Stimulated activated CD8-positive, alpha-beta memory T cell treated with anti-CD3 and anti-CD28 coated beads, Interleukin-12 subunit alpha, Interleukin-12 subunit beta, amount 100 ng/mL, for 24 hours (primary cell): ENCODE measurements around the gene STXBP2.

ENCODE experiments used
- DNase-seq: peaks from one replicate; pipeline ENCODE4 v3.0.0-alpha.2; 2020; ENCODE audit errors: extremely low read depth

STXBP2 gene

GRCh38 chr19:7636691-7637373 is at the start of gene STXBP2:
STXBP2 (plus strand) TSS chr19:7637110; CDS start chr19:7637150, 40 bp downstream.
- DNase-seq = peak; percentile 73

GRCh38 chr19:7589822-7590221 is 47.1 kb upstream of the STXBP2 start:
- no peak for DNase-seq

DNA sequence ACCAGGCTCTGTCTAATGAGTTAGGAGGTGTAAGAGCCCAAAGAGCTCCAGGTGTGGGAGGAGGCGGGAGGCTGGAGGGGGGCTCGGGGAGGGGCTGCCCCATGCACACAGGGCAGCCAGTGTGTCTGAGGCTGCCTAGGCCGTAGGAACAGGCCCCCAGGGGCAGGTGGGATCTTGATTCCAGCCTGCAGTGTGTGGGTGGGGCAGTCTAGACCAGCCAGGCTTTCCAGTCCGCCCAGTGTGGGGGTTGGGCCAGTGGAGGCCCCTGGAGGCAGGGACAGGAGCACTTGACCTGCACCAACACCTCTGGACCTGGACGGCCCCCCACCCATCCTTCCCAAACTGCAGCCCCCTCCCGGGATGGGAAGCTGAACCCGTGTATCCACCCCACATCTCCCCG is 46.7 kb upstream of the STXBP2 start:
- no peak for DNase-seq

GRCh38 chr19:7595466-7596133 is 41.3 kb upstream of the STXBP2 start, which contains the start of gene CAMSAP3:
CAMSAP3 (plus strand) TSS chr19:7595863; CDS start chr19:7596003, 140 bp downstream.
- DNase-seq = peak; percentile 9

GRCh38 chr19:7596211-7596937 is 40.5 kb upstream of the STXBP2 start:
- DNase-seq = no peak

DNA sequence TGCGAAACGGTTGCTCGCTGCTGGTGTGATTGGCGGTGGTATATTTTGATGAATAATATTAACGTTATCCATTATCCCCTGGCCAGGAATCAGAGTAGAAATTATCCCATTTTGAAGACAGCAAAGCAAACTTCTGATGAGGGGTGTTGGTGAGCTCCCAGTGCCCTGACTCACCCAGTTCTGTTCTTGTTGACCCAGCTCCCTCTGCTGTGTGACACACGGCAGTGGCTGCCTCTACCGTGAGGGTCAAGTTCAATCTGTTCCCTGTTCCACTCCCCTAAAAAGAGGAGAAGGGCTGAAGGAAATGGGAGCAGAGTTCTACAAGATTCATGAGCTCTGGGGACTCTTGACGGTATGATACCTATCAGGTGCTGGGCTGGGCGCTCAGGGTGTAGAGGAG is 39.2 kb upstream of the STXBP2 start:
- no peak for DNase-seq

DNA sequence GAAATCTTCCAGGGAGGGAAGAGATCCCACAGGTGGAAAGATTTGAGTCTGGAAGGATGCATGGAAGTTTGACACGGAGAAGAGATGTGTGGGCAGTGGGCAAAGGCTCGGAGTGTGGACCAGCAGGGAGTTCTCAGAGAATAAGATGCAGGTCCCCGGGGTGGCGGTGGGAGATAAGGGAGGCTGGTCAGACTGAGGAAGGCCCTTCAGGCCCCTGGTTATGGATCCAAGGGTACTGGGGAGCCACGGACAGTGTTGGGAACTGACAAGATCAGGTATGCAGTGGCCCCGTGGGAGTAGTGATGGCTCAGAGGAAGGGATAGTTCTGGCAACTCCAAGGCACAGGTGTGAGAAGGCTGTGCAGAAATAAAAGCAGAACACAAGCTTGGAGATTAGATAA is 38.7 kb upstream of the STXBP2 start:
- DNase-seq = no peak

DNA sequence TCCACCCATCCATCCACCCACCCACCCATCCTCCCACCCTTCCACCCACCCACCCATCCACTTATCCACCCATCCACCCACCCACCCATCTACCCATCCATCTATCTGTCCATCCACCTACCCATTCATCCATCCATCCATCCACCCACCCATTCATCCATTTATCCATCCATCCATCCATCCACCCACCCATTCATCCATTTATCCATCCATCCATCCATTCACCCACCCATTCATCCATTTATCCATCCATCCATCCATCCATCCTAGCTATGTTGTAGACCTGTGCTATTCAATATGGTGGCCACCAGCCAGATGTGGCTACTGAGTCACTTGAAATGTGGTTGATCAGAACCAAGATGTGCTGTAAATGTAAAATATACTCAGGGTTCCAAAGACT is 36.2 kb upstream of the STXBP2 start:
- no peak for DNase-seq

- DNase-seq = no peak
These were observed 34.5 kb upstream of the STXBP2 start for GRCh38 chr19:7602240-7602934.

DNA sequence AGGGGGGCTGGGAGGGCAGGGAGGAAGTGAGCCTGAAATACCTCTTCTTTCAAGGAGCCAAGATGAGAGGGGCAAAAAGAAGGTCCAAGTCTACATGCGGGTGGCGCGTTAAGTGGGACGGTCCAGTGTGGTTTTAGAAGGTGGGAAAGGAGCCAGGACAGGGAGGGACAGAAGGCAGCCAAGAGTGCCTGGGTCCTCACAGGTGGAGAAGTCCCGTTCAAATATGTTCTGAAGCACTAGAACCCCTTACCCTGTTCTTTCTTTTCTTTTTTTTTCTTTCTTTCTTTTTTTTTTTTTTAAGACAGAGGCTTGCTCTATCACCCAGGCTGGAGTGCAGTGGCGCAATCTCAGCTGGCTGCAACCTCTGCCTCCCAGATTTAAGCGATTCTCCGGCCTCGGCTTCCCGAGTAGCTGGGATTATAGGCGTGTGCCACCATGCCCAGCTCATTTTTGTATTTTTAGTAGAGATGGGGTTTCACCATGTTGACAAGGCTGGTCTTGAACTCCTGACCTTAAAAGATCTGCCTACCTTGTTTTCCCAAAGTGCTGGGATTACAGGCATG is 33.9 kb upstream of the STXBP2 start:
- no peak for DNase-seq

- DNase-seq = no peak
These were observed 33.0 kb upstream of the STXBP2 start for GRCh38 chr19:7603919-7604318.

GRCh38 chr19:7605490-7606222 is 31.3 kb upstream of the STXBP2 start:
- DNase-seq = no peak

DNA sequence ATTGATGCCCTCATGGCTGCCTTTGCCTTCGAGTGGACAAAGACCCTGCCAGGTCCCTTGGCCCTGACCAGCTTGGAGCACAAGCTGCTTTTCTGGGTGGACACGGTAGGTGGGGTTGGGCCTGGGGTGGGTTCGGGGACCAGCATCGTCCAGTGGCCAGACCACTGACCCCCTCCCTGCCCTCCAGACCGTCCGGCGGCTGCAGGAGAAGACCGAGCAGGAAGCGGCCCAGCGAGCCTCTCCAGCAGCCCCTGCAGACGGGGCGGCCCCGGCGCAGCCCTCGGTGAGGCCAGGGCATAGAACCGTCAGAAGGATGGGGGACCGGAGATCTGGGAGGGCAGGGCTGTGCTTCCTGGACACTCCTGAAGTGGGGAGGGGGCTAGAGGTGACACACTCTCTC is 30.6 kb upstream of the STXBP2 start:
- DNase-seq = no peak

- no peak for DNase-seq
These were observed 29.6 kb upstream of the STXBP2 start for GRCh38 chr19:7607212-7607873.

- DNase-seq = no peak
These were observed 28.9 kb upstream of the STXBP2 start for GRCh38 chr19:7607874-7608560.

GRCh38 chr19:7610491-7611240 is 26.2 kb upstream of the STXBP2 start:
- DNase-seq = no peak

DNA sequence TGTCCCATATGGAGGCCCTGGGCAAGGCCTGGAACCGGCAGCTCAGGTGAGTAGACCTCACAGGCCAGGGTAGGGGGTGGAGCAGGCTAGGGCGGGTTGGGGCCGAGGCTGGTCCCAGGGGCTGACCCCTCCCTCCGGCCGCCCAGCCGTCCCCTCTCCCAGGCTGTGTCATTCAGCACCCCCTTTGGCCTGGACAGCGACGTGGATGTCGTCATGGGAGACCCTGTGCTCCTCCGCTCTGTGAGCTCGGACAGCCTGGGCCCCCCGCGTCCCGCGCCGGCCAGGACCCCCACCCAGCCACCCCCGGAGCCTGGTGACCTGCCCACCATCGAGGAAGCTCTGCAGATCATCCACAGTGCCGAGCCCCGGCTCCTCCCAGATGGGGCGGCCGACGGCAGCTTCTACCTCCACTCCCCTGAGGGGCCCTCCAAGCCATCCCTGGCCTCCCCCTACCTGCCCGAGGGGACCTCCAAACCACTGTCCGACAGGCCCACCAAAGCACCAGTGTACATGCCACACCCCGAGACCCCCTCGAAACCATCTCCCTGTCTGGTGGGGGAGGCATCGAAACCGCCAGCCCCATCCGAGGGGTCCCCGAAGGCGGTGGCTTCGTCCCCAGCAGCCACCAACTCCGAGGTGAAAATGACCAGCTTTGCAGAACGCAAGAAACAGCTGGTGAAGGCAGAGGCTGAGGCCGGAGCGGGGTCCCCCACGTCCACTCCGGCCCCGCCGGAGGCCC is 25.2 kb upstream of the STXBP2 start:
- DNase-seq = no peak
